ENCODE measurements around the gene FBXO10. TPM values are rescaled to one million over a fixed set of nuclear protein-coding genes. Genes with fewer than 3 reads are reported as not detected.

Gene FBXO10
- total and polyA plus RNA-seq, 11 donors, result 2.4 to 9.8 (median 6.7) TPM

DNA sequence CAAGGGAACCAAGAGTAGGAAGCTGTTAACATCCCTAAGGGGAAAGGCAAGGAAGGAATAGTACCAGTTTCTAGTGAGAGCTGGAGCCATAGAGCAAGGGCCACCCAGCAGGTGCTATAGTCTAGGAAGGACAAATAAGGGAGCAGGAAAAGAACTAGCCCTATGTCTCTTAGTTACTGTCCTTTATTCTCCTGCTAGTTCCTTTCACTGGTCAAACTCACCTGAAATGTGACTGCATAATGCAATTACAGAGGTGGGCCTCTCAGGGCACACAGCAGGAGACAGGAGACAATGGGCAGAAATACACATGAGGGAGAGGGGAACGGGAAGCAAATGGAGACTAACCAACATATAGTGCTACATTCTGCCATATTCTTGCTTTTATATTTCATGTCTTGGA is 47.9 kb upstream of the FBXO10 start:
- intact Hi-C loops (cut with DNase I), result loop anchor here in 1 of 10 donors (10.0 kb wide), 1 partner anchor 61 kb away; no protein-coding TSS in a partner anchor
- Histone ChIP-seq H3K9me3 (no peaks in the 10 kb centered on the region), H3K4me3 (no peak overlapping the region), H3K27me3 (no peaks in the 10 kb centered on the region), H3K27ac (no peak overlapping the region), H3K36me3 (no peaks in the 10 kb centered on the region), H3K4me1 (no peaks in the 10 kb centered on the region)
- ATAC-seq (no peak), DNase-seq (no peak)
- 70 to 74% (median 72%) methylated on average over 1 of the region's 1 CpG for WGBS, 4 donors
- TF ChIP-seq POLR2A (IDR thresholded peaks at IDR 0.05), result no peak
- no peak for TF ChIP-seq CTCF (IDR thresholded peaks at IDR 0.05)

DNA sequence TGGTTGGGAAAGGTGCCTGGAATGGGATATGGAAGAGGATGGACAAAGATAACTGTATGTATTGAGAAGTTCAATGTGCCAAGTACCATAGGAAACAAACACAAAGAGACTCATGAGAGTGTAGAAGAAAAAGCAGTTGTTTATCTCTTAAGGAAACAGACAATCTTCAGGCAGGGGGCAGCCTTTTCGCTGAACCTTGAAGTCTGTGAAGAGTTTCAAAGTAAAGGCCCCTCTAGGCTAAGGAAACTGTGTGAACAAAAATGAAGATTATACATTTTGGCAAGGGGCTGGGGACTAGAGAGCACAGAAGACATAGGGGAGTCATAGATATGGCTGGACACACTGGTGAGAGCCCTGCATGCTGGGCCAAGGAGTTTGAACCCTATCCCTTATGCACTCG is 47.1 kb upstream of the FBXO10 start:
- Histone ChIP-seq H3K27ac (no peak overlapping the region), H3K4me1 (no peaks in the 10 kb centered on the region), H3K9me3 (no peaks in the 10 kb centered on the region), H3K36me3 (no peaks in the 10 kb centered on the region), H3K4me3 (no peak overlapping the region), H3K27me3 (no peaks in the 10 kb centered on the region)
- TF ChIP-seq CTCF (IDR thresholded peaks at IDR 0.05), result no peak
- TF ChIP-seq POLR2A (IDR thresholded peaks at IDR 0.05), result no peak
- DNase-seq (no peak), ATAC-seq (no peak)
- intact Hi-C loops (cut with DNase I), result loop anchor here in 1 of 10 donors (10.0 kb wide), 1 partner anchor 62 kb away; no protein-coding TSS in a partner anchor
- 75 to 79% (median 78%) methylated on average over 2 of the region's 2 CpGs for WGBS, 4 donors

DNA sequence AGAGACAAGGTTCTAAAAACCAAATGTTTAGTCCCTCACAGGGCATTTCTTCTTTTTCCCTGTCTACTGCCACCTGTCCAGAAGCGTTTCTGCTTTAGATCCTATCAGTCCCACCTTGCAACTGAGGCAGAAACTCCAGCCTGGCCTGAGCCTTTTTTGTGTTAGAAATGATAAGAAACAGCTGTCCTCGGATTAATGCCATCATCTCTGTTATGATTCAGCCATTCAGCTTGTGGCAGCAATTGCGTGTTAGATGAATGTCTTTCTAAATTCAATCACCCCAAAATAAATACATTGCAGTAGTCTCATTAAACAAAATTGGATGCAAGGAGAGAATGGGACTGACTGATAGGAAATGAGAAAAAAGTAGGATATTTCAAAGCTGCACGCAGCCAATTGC is 46.3 kb upstream of the FBXO10 start:
- Histone ChIP-seq H3K4me3 (no peak overlapping the region), H3K27ac (no peak overlapping the region), H3K4me1 (no peaks in the 10 kb centered on the region), H3K36me3 (no peaks in the 10 kb centered on the region), H3K27me3 (no peaks in the 10 kb centered on the region), H3K9me3 (no peaks in the 10 kb centered on the region)
- 75 to 88% (median 84%) methylated on average over 4 of the region's 4 CpGs for WGBS, 4 donors
- intact Hi-C loops (cut with DNase I), result loop anchor here in 1 of 10 donors (10.0 kb wide), 1 partner anchor 62 kb away; no protein-coding TSS in a partner anchor
- no peak for DNase-seq
- TF ChIP-seq CTCF (IDR thresholded peaks at IDR 0.05) (no peak), POLR2A (IDR thresholded peaks at IDR 0.05) (no peak)
- ATAC-seq, result no peak

- ATAC-seq (peak in 1 of 4 donors; percentile 50), DNase-seq (no peak)
- H3K4me3 ChIP-seq, result no peak overlapping the region
- 54 to 58% (median 56%) methylated on average over 9 of the region's 9 CpGs for WGBS, 4 donors
- no peaks in the 10 kb centered on the region for H3K4me1 ChIP-seq
- H3K27ac ChIP-seq, result no peak overlapping the region
- no peaks in the 10 kb centered on the region for H3K36me3 ChIP-seq
- intact Hi-C loops (cut with DNase I), result loop anchor here in 1 of 10 donors (10.0 kb wide), 1 partner anchor 63 kb away; no protein-coding TSS in a partner anchor
- TF ChIP-seq POLR2A (IDR thresholded peaks at IDR 0.05) (no peak), CTCF (IDR thresholded peaks at IDR 0.05) (no peak)
- no peaks in the 10 kb centered on the region for H3K27me3 ChIP-seq
- no peaks in the 10 kb centered on the region for H3K9me3 ChIP-seq
Measured at GRCh38 chr9:37621273-37622121, 45.3 kb upstream of the FBXO10 start.

Data from heart left ventricle (tissue), 16 donors.